ENCODE measurements around the gene DEDD2.

DEDD2 gene

DNA sequence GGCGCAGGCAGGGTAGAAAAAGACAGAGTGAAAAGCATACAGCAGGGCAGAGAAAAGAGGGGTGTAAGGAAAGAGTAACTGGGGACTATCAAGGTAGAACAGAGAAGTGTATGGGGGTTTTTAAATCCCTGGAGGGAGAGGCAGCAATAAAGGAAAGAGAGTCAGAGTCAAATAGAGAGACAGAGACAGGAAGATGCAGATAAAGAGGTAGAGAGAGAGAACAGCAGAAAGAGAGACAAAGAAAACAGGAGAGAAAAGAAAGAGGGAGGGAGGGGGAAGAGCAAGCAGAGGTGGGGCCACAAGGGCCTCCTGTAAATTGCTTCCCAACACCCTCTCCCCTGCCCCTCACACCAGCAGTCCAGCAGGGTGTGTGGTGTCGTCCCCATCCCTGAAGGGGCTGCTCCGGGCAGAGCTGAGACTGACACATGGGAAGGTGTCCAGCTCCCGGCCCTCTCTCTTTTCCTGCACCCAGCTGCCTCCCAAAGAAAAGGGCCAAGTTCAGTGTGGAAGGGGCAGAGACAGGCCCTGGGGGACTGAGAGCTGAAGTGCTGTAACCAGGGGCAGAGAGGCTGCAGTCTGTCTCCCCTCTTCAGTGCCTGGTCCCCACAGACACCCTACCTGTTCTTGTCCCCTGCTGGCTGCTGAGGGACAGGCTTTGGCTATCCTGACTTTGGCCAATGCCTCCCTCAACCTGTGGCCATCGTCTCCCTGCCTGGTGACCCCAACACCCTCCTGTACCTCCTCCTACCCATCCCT is 67.9 kb downstream of the DEDD2 start:
- no peak overlapping the region for H3K4me3 ChIP-seq (IDR thresholded peaks at IDR 0.05; ENCODE audit: insufficient read depth, low read depth, low read length)
- H3K4me1 ChIP-seq (ENCODE audit: low read depth, poor library complexity, severe bottlenecking), result no peaks in the 10 kb centered on the region
- no peak overlapping the region for H3K4me2 ChIP-seq
- no peak overlapping the region for H2AFZ ChIP-seq (ENCODE audit: low read depth)
- H4K20me1 ChIP-seq (ENCODE audit: insufficient read depth), result no peaks in the 10 kb centered on the region
- peaks cover 90% of the 10 kb centered on the region for H3K27me3 ChIP-seq (ENCODE audit: insufficient read depth, low read depth)
- no peaks in the 10 kb centered on the region for H3K79me2 ChIP-seq (ENCODE audit: insufficient read depth, low read depth)
- H3K36me3 ChIP-seq (ENCODE audit: insufficient read depth), result no peaks in the 10 kb centered on the region
- no peak overlapping the region for H3K9ac ChIP-seq
- no peak overlapping the region for H3K27ac ChIP-seq
- TF ChIP-seq, protein P1, sequence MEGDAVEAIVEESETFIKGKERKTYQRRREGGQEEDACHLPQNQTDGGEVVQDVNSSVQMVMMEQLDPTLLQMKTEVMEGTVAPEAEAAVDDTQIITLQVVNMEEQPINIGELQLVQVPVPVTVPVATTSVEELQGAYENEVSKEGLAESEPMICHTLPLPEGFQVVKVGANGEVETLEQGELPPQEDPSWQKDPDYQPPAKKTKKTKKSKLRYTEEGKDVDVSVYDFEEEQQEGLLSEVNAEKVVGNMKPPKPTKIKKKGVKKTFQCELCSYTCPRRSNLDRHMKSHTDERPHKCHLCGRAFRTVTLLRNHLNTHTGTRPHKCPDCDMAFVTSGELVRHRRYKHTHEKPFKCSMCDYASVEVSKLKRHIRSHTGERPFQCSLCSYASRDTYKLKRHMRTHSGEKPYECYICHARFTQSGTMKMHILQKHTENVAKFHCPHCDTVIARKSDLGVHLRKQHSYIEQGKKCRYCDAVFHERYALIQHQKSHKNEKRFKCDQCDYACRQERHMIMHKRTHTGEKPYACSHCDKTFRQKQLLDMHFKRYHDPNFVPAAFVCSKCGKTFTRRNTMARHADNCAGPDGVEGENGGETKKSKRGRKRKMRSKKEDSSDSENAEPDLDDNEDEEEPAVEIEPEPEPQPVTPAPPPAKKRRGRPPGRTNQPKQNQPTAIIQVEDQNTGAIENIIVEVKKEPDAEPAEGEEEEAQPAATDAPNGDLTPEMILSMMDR (conservative IDR thresholded peaks at IDR 0.05; ENCODE audit: low read depth, low read length), result no peak
